Fibroblast of skin of right quadriceps (primary cell): Measurements from ENCODE around the gene FBXW7.
"Not testable (repeated sequence)": the region's sequence is repeated elsewhere in the genome, so short reads cannot be mapped to it uniquely, and the experiment has no call there.

ENCODE experiments used
- DNase-seq: peaks from one replicate; pipeline ENCODE4 v3.0.0-alpha.2; 2013

Gene FBXW7, protein sequence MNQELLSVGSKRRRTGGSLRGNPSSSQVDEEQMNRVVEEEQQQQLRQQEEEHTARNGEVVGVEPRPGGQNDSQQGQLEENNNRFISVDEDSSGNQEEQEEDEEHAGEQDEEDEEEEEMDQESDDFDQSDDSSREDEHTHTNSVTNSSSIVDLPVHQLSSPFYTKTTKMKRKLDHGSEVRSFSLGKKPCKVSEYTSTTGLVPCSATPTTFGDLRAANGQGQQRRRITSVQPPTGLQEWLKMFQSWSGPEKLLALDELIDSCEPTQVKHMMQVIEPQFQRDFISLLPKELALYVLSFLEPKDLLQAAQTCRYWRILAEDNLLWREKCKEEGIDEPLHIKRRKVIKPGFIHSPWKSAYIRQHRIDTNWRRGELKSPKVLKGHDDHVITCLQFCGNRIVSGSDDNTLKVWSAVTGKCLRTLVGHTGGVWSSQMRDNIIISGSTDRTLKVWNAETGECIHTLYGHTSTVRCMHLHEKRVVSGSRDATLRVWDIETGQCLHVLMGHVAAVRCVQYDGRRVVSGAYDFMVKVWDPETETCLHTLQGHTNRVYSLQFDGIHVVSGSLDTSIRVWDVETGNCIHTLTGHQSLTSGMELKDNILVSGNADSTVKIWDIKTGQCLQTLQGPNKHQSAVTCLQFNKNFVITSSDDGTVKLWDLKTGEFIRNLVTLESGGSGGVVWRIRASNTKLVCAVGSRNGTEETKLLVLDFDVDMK

DNA sequence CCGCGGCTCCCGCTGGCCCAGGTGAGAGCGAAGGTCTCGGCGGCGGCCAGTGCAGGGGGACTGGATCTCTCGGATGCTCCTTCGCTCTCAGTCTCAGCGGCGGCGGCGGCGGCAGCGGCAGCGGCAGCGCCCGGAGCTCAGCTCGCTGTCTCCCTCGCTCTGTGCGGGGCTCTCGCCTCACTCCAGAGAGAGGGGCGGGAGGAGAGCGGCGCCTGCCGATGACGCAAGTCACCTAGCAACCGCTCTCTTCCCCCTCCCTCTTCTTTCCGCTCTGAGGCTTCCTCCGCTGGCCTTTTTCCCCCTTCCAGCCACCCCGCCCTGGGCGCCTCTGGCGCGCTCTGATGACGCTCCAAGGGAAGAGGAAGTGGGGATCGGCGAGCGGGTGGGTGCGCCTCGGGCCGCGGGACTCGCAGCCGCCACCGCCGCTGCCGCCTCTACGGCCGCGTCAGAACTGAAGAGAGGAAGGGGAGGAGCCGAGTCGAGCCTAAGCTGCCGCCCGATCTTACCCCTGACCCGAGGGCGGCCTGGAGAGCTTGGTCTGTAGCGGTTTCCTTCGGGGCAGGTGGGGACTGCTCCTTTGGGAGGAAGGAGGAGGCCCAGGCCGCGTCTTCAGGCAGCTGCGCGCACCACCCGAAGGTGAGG, at the start of gene FBXW7:
Gene FBXW7, minus strand, starts transcription at position 190 of the 642 bp plus-strand sequence. CDS start 124,289 bp downstream, outside the sequence.
- DNase-seq = peak; percentile 99

DNA sequence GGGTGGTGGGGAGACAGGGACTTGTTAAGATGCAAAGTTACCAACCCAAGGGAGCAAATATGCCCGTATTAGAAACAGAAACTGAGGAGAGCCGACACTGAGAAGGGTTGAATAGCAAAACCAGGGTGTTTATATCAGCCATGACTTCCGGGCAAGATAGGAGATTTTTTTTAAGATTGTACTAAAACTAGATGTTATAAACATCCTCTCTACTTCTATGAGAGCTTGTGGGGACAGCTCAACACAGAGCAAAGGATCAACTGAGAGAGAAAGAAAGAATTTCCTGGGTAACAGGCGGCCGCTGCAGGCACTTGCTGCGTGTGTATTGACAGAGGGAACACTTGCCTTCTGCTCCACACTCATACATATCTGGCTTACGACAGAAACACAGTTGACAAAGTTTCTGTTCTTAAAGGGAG, 49.1 kb upstream of the FBXW7 start:
- DNase-seq = no peak

- DNase-seq = no peak
These were observed 45.8 kb upstream of the FBXW7 start for GRCh38 chr4:152581536-152582160.

- DNase-seq = no peak
These were observed 44.0 kb upstream of the FBXW7 start for GRCh38 chr4:152579916-152580315.

DNA sequence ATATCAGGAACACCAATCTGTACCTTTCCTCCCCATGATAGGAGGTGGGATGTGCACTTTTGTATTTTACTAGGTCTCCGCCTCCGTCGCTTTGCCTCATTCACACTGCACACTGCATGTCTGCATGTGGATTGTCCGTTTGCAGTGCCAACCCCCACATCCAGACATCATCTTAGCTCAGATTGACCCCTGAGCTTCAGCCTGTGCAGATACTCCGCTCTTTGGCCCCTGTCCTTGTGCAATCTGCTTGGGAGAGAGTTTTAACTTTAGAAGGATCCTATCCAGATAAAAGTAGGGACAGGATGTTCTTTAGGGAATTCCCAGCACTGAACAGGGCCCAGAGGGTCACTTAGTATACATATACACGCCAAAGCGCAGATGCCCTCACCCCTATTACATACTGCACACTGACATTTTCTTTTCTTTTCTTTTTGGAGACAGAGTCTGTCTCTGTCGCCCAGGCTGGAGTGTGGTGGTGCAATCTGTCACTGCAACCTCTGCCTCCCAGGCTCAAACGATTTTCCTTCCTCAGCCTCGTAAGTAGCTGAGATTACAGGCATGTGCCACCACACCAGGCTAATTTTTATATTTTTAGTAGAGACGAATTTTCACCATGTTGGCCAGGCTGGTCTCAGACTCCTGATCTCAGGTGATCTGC, 43.3 kb upstream of the FBXW7 start:
- no peak for DNase-seq

- no peak for DNase-seq
These were observed 42.8 kb upstream of the FBXW7 start for GRCh38 chr4:152578670-152579069.

DNA sequence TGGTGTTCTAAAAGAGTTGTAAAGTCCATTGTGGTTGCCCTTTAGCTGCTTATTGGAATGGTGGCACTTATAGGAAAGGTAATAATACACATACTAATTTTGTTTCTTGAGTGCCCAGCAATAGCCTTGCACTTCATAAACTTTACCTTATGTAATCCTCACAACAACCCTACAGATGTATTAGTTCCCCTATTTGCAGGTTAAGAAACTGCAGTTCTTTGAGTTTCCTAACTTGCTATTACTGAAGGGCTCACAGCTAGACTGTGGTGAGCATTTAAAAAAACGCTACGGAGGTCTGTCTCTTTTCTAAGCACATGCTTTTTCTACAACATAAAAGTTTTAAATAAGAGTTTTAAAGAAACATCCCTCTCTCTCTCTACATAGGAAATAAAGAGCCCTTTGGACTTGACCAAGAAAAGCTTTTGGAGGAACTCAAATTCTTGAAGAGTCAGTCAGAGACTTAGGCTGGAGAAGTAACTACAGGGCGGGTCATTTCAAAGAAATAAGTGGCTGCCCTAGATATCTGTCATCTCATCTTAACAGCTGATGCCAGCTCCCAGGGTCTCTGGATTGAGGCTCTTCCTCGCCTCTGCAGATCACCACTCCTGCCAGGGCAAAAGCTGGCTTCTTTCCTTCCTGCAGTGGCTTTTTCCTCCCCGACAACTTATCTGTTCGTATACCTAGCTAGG, 42.0 kb upstream of the FBXW7 start:
- DNase-seq = no peak

GRCh38 chr4:152575533-152575932, 39.6 kb upstream of the FBXW7 start:
- DNase-seq = no peak

DNA sequence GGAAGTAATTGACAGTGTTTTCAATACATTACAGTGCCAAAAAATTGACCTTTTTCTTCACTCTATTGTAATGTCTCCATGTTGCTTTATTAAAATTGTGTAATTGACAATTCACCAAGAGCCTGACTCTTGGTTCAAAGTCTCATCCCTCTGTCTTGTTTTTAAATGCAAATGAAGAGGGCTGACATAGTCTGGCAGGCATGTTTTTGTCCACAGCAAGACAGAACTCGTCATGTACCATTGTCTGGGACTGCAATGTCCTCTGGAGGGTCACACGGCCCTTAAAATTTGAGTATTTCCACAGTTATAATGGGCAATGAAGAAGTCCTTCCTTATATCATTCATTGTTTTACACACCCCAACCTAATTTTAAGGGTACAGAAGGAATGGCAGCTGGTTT, 38.0 kb upstream of the FBXW7 start:
- no peak for DNase-seq

GRCh38 chr4:152572417-152573086, 36.7 kb upstream of the FBXW7 start:
- peak; percentile 54 for DNase-seq

DNA sequence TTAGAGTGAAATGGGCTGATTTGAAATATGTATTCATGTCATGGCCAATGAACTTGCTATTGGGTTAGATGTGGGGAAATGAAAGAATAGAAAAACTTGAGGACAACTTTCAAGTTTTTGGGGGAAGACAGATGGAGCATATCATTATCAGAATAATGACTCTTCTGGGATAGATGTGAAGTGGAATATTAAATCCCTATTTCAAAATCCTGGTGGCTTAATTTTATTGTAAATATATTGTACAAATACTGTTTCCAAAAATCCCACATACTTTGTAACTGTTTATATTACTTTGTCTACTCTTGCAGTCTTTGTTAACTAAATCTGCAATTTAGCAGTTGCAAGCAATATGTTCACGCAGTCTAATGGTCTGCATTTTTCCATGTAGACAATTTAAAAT, 35.9 kb upstream of the FBXW7 start:
- DNase-seq = no peak

DNA sequence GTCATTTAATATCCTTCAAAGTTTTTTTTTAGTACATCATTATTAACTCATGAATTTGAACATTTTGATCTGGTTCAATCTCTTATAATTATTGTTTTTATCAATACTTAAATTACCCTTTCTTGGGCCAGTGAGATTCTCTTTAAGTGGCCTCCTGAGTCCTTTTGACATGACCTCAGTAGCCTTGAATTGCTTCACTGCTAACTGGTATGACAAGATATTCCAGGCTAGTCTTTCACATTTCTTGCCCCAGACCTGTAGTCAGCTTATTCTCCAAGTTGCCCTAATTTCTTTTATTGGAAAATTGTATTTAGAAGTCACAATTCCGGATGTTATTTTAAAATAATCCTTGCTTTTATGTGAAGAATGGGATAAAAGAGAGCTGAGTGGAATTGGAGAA, 35.4 kb upstream of the FBXW7 start:
- no peak for DNase-seq

DNA sequence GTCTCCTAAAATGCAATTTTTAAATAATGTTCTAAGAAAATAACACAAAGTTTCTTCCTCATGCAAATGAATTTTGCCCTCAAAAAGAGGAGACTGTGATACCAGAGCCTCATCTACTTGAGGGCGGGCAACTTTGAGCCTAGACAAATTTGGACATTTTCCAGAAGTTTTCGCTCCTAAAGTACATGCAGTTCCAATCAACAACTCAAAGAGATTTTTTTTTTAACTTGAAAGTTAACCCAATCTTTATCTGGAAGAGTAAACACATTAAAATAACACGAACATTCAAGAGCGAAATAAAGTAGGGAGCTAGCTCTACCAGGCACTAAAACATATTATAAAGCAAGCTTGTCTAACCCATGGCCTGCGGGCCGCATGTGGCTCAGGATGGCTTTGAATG, 29.4 kb upstream of the FBXW7 start:
- DNase-seq = no peak

GRCh38 chr4:152564336-152564735, 28.4 kb upstream of the FBXW7 start:
- no peak for DNase-seq

GRCh38 chr4:152563209-152563608, 27.3 kb upstream of the FBXW7 start:
- DNase-seq = no peak

GRCh38 chr4:152559641-152560040, 23.7 kb upstream of the FBXW7 start:
- no peak for DNase-seq

- no peak for DNase-seq
These were observed 22.5 kb upstream of the FBXW7 start for GRCh38 chr4:152558396-152558795.

- DNase-seq = no peak
These were observed 20.9 kb upstream of the FBXW7 start for GRCh38 chr4:152556834-152557233.

DNA sequence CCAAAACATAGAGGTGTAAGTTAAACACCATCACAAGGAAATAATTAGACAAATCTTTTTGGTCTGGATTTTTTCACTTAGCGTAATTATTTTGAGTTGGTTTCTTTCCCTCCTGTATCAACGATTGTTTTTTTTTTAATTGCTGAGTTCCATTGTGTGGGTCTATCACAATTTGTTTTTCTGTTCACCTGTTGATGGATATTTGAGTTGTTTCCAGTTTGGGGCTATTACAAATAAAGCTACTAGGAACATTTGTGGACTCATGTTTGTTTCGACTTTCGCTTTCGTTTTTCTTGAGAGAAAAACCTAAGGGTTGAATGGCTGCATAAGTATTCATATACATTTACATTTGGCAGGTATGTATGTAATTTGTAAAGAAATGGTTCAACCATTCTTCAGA, 20.4 kb upstream of the FBXW7 start:
- no peak for DNase-seq

DNA sequence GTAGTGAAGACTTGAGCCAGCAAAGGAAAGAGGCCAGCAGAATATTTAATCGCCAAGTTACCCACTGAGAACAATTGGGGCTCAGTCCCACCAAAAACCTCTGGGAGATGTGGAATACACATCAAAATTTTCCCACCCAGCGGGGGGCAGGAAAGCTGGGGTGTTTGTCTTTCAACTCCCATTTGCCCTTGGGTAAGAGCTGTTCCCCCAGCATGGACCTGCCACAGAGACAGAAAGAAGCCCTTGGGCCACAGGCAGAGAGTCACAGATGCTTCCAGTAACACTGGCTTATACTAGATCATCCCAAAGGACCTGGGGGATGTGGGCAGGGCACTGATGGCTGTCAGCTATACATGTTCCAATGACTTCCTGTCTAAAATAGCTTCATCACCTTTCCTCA, 18.9 kb upstream of the FBXW7 start:
- no peak for DNase-seq

GRCh38 chr4:152550687-152551086, 14.8 kb upstream of the FBXW7 start:
- DNase-seq = not testable (repeated sequence)

DNA sequence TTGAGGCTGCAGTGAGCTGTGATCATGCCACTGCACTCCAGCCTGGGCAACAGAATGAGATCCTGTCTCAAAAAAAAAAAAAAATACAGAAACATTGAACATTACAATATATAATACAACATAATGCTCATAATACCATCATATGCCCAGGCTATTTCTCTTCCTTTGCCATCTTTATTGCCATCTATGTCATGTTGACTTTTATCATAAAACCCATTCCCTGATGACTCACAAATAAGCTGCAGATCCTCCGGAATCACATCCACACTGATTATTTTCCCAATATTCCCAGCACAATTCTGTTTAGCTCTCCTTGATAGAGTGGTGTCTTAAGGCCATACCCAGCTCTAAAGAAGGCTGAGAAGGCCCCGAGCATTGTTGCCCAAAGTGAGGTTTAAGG, 9.2 kb upstream of the FBXW7 start:
- no peak for DNase-seq
